GM12801 (cell line): ENCODE data around the gene BAZ2B.

Experiments used
- CTCF ChIP-seq: IDR thresholded peaks from one replicate; pipeline ENCODE4 v1.5.1; 2011; ENCODE audit warnings: control low read depth; ENCODE audit not compliant: insufficient read length; ENCODE audit errors: extremely low read depth

The BAZ2B gene

GRCh38 chr2:159287733-159288132 lies 328.6 kb downstream of the BAZ2B start:
- no peak for TF ChIP-seq CTCF

GRCh38 chr2:159286709-159287441 lies 329.5 kb downstream of the BAZ2B start:
- no peak for TF ChIP-seq CTCF

GRCh38 chr2:159285929-159286708 lies 330.2 kb downstream of the BAZ2B start, which contains the start of gene WDSUB1:
WDSUB1 (minus strand) TSS chr2:159286703; CDS start chr2:159283069, 3,634 bp downstream.
- no peak for TF ChIP-seq CTCF

GRCh38 chr2:159285433-159285832 lies 330.9 kb downstream of the BAZ2B start:
- no peak for TF ChIP-seq CTCF

GRCh38 chr2:159283529-159283928 lies 332.8 kb downstream of the BAZ2B start:
- TF ChIP-seq CTCF: no peak

- TF ChIP-seq CTCF: no peak
Measured at GRCh38 chr2:159281002-159281401, 335.3 kb downstream of the BAZ2B start.

GRCh38 chr2:159279700-159280099 lies 336.6 kb downstream of the BAZ2B start:
- no peak for TF ChIP-seq CTCF
